NCI-H748 (cell line): ENCODE measurements around the gene SS18.
A peak's percentile ranks its signal among the peaks of the same experiment; 100 is the strongest.

ENCODE experiments used
- DNase-seq: peaks from one replicate; lab custom pipeline; 2025; ENCODE audit not compliant: unreplicated experiment; lab: John Stamatoyannopoulos, UW

Gene SS18

DNA sequence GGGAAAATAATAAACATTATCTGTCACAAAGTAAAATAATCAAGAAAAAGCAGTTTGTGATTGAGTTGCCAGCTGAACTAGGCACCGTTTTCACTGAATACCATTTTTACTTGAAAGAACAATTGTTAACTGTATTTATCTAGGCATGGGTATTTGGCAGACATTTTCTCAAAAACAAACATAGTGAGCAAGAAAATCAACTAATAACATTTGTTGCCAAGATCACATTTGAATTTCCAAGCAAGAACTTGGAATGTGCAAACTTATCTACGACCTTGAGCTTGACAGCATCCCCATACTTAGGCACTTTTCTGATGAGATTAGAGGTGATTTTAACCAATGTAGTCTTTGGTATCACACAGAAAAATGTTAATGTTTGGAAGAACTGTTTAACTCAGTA lies 16.7 kb downstream of the SS18 start:
- DNase-seq: no peak

DNA sequence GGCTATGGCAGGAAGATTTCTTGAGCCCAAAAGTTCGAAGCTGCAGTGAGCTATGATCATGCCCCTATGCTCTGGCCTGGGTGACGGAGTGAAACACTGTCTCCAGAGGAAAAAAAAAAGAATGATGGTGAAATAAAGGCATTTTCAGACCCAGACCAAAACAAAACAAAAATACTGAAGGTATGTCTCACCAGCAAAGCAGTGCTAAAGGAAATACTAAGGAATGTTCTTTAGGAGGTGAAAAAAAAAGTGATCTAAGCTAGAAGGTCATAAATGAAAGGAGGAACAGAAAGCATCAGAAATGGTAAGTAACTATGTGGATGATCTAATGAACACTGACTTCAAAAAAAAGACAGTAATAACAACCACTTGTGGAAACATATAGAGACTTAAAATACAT lies 18.7 kb downstream of the SS18 start:
- DNase-seq: no peak

DNA sequence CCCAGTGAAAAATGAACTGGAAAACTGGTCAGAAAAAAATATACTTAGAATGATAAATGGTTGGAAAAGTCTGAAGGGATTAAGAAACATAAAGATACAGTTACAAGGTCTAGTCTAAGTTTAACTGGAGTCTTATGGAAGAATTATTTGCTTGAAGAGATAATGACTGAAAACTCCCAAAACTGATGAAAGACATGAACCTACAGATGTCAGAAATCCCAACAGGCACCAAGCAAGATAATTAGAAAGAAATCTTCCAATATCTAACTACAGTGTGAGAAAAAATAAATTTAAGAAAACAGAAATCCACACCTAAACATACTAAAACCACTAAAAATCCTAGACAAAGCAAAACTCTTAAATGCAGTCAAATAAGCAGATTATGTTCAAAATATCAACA lies 19.4 kb downstream of the SS18 start:
- DNase-seq: no peak

DNA sequence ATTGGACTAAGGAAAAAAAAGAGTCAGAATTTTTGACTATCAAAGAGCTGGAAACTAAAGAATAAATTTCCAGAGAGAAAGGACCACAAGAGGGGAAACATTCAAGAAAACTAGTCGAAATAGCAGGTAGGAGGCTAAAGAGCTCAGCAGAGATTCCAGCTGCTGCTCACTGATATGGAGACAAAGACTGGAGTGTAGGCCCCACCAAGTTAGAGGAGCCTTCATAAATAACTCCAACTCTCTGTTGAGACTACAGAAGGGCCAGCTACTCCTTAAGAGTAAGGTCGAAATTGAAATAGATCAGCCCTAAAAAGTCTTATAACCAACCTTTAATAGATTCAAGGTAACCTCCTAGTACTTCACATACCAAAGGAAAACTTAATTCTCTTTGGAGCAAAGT lies 31.1 kb downstream of the SS18 start:
- no peak for DNase-seq

DNA sequence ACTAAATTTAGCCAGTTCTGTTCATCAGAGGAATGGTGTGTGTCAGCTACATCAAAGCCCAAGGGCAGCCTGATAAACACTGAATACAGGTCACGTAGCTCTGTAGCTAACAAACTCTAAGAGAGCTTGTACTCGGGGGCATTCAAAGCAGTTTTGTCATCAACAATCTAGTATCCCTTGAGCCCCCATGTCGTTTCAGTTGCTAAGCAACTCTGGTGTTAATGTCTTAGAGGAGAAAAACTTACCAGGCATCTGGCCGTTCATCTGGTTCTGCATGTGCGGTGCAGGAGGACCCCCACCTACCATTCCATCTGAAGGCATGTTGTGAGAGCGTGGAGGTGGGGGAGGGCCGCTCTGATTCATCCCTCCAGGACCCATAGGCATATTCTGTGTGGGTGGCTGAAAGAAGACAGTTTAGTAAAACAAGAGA lies 33.1 kb downstream of the SS18 start:
- DNase-seq: no peak

DNA sequence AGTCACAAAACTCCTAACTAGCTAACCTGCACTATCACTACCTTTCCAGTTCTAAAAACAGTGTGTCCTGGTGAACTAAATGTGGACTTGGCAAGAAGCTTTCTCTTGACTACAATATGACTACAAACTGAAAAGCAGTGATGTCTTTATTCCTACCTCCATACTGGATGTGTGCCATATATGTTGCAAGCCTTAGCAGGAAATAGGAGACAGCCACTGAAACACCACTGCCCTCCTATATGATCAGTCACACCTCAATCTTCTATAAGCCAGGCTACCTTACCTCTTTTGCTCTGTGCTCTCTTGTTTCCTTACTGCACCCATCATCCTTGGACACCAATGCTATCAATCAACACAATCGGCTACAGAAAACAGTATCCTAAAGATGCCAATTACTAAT lies 34.1 kb downstream of the SS18 start:
- no peak for DNase-seq

DNA sequence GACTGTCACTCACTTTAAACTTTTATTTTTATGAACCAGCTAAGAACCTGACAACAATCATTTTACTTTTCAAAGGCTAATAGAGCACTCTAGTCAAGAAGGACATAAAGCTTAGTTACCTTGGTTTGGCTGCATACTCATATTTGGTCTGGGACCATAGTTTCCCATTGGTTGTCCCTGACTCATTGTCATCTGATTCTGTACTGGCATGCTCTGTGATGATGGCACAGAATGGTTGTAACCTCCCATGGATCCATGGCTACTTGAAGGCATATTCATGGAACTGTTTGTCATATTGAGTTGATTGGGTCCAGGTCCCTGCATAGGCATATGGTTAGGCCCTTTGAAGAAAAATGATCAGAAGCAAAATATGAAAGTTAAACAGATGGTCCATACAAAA lies 37.9 kb downstream of the SS18 start:
- DNase-seq: no peak

DNA sequence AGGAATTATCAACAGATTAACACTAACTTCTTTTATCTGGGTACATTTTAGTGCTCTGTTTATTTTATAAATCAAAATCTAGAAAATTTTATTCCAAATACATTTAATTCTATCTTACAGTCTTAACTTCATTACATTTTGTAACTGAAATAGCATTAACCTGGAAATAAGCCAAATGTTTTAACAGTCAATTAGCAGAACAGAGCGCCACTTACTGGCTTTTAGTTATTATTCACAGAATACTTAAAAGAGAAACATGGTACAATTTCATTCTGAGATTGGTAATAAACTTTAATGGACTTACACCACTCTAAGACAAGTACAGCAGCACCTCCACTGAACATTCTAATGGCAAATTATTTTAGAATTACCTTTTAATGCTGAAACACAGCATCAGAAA lies 38.6 kb downstream of the SS18 start:
- DNase-seq: peak; percentile 30

DNA sequence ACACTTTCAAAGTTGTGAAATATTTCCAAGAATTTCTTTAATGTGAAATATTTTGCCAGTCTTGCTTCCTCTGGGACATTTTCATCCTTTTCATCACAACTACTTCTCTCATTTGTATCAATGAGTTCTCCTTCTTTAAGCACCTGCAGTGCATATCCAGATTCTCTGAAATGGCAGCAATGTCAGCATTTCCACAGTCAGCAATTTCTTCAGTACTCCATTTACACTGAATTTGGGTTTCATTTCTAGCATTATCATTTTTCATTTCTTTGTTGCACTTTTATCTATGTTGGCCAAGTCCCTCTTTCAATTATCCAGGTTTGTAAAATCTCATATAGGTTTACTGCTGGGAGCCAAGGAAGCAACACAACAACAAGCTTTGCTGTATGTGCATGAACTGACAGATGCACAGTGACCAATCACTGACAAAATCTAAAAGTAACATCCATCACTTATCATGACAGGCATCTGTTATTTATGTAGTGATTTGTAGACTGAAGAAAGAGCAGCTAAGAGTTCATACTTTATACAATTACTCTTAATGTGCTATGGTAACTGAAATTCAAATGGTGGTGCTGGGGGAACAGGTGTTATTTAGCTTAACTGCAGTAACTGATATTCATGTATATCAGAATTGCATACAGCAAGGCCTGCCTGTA lies 43.9 kb downstream of the SS18 start:
- no peak for DNase-seq

DNA sequence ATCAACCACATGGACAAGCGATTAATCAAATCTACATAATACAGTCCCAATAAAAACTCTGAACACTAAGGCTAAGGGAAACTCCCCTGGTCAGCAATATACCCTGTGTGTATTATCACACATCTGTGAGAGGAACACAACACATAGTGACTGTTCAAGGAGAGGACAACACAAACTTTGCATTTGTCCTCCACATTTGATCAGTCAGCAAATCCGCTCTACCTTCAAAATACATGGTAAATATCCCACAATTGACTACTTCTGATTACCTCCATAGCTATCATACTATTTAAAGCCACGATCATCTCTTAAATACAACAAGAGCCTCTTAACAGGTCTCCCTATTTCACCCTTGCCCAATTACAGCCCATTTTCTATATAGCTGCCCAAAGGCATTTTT lies 45.6 kb downstream of the SS18 start:
- no peak for DNase-seq

DNA sequence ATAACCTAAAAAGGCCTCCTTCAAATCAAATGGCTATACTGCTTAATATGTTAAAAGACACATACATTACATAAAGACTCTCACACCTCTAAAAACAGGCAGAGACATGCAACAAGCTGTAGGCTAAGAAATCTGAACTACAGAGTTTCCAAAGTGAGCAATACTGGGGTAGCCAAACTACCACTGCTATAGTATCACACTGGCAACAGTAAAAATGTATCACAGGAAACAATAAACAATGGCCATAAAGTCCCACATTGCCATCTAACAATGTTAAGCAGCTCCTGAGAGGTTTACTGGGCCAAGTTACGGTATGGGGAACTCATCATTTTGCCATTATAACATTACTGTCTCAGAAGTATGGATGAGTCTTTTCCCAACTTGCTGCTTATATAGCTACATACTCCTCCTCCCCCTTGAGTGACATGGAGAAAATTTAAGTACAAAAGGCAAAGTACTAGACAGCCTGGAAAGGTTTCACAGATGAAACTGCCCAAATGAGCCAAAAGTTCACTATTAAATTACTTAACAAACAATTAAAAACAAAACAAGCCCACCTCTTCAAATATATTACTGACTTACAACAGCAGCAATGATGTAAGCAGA lies 50.3 kb downstream of the SS18 start:
- no peak for DNase-seq

DNA sequence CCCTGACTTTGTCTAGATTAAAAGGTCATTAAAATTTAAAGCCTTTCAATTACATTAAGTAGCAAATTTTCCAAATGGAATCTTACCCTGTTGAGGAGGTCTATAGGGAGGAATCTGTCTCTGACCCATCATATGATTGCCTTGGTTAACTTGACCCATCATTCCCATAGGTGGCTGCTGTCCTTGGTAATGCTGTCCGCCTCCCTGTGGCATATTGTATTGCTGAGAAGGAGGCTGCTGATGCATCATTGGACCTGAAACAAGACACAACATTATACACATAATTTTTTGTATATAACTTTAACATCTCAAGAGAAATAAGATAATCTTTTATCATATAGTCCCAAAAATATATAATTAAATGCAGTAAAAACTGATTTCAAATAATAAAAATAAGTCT lies 51.2 kb downstream of the SS18 start:
- DNase-seq: no peak

DNA sequence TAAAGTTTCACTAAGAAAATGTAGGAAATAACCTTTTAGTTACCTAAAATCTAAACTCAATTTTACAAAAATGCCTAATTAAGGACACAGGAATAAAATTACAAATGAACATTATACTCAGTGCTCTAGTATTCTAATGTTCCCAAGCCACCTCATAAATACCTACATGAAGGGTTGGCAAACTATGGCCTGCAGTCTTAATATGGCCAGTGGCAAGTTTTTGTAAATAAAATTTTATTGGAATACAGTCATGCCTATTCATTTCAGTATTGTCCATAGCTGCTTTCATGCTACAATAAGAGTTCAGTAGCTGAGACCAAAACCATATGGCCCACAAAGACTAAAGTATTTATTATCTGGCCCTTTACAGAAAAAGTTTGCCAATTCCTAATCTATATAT lies 53.8 kb downstream of the SS18 start:
- no peak for DNase-seq

DNA sequence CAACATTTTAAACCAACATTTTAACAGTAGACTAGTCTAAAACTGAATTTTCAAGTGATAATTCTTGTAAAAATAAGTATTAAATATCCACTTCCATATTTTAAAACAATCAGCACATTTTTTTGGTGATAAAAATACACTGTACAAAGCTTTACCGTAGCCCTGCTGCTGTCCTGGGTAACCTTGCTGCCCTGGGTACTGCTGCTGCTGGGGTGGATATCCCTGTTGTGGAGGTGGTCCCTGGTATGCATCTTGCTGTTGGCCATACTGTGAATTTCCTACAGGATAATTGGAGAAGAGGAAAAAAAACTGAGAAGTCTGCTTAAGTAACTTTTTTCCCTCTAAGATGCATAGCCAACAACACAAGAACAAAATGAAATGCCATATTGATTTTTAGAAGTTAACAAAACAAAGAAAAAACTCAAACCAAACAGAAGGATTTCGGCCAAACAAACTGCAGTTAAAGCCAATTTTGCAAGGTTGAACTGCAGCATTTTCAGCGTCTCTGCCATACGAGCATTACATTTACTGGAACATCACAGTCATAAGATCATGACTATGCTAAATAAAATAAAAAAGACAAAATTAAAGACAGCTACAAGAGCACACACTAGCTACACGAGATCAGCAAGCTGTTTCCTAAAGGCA lies 55.4 kb downstream of the SS18 start:
- DNase-seq: no peak

DNA sequence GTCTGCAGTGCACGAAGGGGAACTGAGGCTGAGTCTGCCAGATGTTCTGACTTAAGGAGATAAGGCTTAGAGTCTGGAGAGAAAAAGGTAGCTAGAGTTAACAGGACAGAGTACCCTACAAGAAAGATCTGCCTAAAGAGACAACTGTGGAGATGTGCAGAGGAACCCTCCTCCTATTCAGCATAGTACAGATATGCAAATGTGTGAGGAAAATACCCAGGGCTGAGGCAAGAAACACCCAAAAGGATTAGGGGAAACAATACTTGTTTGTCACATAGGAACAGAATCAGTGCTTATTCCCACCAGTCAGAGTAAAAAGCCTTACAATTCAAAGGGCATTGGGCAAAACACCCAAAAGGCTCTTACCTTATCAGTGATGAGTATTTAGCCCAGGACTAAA lies 67.8 kb downstream of the SS18 start:
- no peak for DNase-seq

DNA sequence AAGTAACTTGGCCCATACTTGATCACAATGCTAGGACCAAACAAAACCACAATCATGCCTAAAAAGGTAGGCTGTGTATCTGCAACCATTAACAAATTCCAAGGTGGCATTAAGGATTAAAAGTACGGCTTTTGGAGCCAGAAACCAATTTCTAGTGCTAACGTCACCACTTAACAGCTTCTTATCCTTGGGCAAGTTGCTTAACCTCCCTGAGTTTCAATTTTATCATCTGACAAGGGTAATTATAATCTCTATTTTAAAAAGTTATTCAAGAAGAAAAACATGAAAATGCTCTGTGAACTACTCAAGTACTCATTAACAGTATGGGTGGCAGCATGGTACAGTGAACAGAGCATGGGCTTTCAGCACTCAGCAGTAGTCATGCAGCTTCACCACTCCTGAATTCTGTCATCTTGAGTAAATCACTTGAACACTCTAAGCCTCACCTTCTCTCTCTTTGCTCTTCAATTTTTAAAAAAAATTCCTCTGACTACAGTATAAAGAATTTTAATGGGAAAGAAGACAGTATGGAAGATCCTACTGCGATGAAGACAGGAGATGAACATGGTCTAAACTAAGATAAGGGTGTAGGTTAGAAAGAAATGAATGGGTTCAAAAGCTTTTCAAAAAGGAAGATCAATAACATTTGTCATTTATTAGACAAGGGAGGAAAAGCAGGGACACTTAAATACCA lies 69.2 kb downstream of the SS18 start:
- DNase-seq: no peak

DNA sequence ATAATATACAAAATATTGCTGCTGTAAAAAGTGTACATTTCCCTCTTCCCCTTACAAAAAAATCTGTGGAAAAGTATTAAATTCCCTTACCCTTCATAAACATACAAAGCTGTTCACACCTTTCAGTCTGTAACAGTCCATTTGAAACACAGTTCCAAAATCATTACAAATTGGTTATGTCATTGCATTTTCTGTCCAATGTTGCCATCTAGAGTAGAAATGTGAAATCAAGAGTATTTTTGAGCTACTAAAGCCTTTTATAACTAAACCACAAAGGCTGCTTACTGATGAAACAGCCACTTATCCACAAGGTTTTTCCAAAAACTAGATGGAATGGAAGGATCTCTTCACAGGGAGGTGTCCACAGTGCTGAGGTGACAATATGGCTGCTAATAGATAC lies 72.5 kb downstream of the SS18 start:
- DNase-seq: no peak

DNA sequence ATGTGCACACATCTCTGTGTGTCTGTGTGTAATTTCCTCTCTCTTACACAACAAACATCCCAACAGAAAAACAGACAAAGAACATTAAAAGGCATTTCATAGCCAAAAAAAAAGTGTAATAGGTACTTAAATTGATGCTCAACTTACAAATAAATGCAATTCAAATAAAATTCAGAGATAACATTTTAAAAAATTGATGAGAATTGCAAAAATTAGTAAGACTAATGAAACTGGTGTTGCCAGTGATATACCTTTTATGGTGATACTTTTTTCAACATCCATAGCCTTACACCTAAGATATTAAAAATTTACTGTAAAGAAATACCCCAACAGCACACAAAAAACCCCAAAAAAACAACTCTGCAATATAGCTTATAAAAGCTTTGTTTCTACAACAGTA lies 76.0 kb downstream of the SS18 start:
- DNase-seq: no peak

DNA sequence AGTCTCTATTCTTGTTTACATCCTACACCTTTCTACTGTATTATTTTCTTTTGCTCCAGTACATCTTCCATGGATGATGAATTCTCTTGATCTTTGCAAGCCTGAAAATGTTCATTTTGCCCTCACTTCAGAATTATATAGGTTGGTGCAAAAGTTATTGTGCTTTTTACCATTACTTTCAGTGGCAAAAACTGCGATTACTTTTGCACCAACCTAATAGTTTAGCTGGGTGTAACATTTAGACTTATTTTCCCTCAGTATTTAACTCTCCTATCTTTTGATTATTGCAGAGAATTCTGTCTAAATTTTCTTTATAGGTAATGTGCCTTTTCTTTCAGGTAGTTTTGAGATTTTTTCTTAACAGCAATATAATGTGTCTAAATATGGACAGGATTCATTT lies 81.8 kb downstream of the SS18 start:
- no peak for DNase-seq

DNA sequence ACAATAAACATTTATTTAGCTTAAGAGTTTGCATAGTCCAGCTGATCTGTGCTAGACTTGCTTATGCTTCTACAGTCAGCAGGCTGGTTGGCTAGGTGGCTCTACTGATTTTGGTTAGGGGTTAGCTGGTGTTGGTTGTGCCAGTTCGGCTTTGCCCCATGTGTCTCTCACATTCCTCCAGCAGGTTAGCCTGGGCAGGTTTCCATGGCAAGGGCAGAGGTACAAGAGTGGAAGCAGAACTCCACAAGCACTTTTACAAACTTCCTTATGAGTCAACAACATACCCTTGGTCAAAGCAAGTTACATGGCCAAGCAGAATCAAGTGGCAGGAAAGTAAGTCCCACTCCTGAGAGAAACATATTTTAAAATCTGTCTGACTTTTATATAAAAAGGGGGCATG lies 82.3 kb downstream of the SS18 start:
- no peak for DNase-seq

DNA sequence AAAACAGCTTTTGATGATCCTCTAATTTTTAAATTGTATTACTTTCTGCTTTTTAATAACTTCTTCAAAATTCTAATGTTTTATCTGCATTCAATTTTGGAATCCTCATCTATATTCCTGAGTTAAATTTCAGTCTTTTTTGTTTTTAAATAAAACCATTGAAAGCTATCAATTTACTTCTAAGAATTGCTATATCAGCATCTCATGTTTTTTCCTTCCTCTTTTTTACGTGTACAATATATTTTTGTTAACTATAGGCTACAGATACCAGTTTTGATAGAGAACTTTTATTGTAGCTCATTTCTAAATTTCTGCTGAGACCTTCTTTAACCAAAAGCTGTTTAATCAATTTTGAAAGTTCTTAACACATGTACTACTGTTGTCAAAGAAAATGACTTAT lies 84.5 kb downstream of the SS18 start:
- DNase-seq: no peak

DNA sequence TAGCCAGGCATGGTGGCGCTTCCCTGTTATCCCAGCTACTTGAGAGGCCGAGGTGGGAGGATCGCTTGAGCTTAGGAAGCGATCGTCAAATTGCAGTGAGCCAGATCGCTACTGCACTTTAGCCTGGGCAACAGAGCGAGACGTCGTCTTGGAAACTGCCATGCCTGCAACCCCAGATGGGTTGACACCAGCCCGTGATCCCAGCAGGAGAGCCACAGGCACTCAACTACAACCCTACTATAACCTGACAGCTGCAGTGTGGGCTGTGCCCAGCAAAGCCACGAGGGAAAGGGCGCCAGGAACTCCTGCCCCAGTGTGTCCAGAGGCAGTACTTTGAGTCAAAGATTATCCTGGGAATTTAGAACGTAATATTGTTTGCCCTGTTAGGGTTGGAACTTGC lies 85.6 kb downstream of the SS18 start:
- peak; percentile 59 for DNase-seq
